Ectodermal cell (in vitro differentiated cells): ENCODE measurements around the gene SKIDA1.
A peak's percentile ranks its signal among the peaks of the same experiment; 100 is the strongest.

Experiments
- H3K27ac ChIP-seq: 2 replicates; pipeline ENCODE4 v1.7.0; 2013; ENCODE audit warnings: mild to moderate bottlenecking, low read depth, low read length; ENCODE audit not compliant: insufficient read depth, poor library complexity, severe bottlenecking
- H3K27me3 ChIP-seq: 2 replicates; pipeline ENCODE4 v1.7.0; 2013; ENCODE audit warnings: mild to moderate bottlenecking, low read length; ENCODE audit not compliant: insufficient read depth, control insufficient read depth, poor library complexity, severe bottlenecking
- H3K36me3 ChIP-seq: one replicate; pipeline ENCODE4 v1.7.0; 2013; ENCODE audit warnings: low read length; ENCODE audit not compliant: control insufficient read depth, insufficient read depth
- H3K4me1 ChIP-seq: one replicate; pipeline ENCODE4 v1.7.0; 2013; ENCODE audit warnings: low read length; ENCODE audit not compliant: control insufficient read depth, insufficient read depth
- H3K4me3 ChIP-seq: 2 replicates; pipeline ENCODE4 v1.7.0; 2013; ENCODE audit warnings: low read depth, low read length, control low read depth; ENCODE audit not compliant: insufficient read depth
- H3K9me3 ChIP-seq: 2 replicates; pipeline ENCODE4 v1.7.0; 2013; ENCODE audit warnings: mild to moderate bottlenecking, low read length, moderate library complexity; ENCODE audit not compliant: control insufficient read depth
- WGBS, 2 experiments: methylation state at CpG; one replicate each; pipeline ENCODE4 v1.1.7; 2013; ENCODE audit warnings: missing lambda C conversion rate in 2 of 2; 5-methylcytosine and 5-hydroxymethylcytosine counted together

SKIDA1 gene

GRCh38 chr10:21529032-21529910 is 3.8 kb upstream of the SKIDA1 start:
- Histone ChIP-seq H3K27ac (peak overlapping the region; percentile 71), H3K4me3 (peak overlapping the region; percentile 87), H3K36me3 (no peaks in the 10 kb centered on the region), H3K27me3 (no peaks in the 10 kb centered on the region), H3K9me3 (no peaks in the 10 kb centered on the region), H3K4me1 (peaks cover 6% of the 10 kb centered on the region)
- 27 to 31% methylated on average over 8 to 9 of the region's 9 CpGs for WGBS, 2 experiments

GRCh38 chr10:21528236-21529031 is 3.0 kb upstream of the SKIDA1 start:
- H3K36me3 ChIP-seq: no peaks in the 10 kb centered on the region
- WGBS, 2 experiments: 0% methylated on average over 4 of the region's 8 CpGs
- peak overlapping the region; percentile 87 for H3K4me3 ChIP-seq
- H3K27ac ChIP-seq: peak overlapping the region; percentile 99
- H3K27me3 ChIP-seq: no peaks in the 10 kb centered on the region
- H3K4me1 ChIP-seq: peaks cover 11% of the 10 kb centered on the region
- no peaks in the 10 kb centered on the region for H3K9me3 ChIP-seq

GRCh38 chr10:21527598-21528235 is 2.2 kb upstream of the SKIDA1 start:
- 2 to 4% methylated on average over 16 to 18 of the region's 18 CpGs for WGBS, 2 experiments
- H3K4me1 ChIP-seq: peaks cover 14% of the 10 kb centered on the region

GRCh38 chr10:21526860-21527597 is 1.5 kb upstream of the SKIDA1 start:
- no peaks in the 10 kb centered on the region for H3K27me3 ChIP-seq
- H3K4me3 ChIP-seq: peak overlapping the region; percentile 87
- peaks cover 16% of the 10 kb centered on the region for H3K4me1 ChIP-seq
- no peaks in the 10 kb centered on the region for H3K36me3 ChIP-seq
- H3K27ac ChIP-seq: peak overlapping the region; percentile 99
- 0 to 1% methylated on average over 67 to 68 of the region's 68 CpGs for WGBS, 2 experiments
- H3K9me3 ChIP-seq: no peaks in the 10 kb centered on the region

More at GRCh38 chr10:21527598-21528235, 2.2 kb upstream of the SKIDA1 start:
- peak overlapping the region; percentile 99 for H3K27ac ChIP-seq
- no peaks in the 10 kb centered on the region for H3K9me3 ChIP-seq
- H3K27me3 ChIP-seq: no peaks in the 10 kb centered on the region
- no peaks in the 10 kb centered on the region for H3K36me3 ChIP-seq
- peak overlapping the region; percentile 87 for H3K4me3 ChIP-seq

GRCh38 chr10:21526188-21526859 is 842 bp upstream of the SKIDA1 start:
- Histone ChIP-seq H3K4me3 (peak overlapping the region; percentile 87), H3K27me3 (no peaks in the 10 kb centered on the region), H3K9me3 (no peaks in the 10 kb centered on the region), H3K27ac (peak overlapping the region; percentile 99), H3K4me1 (peaks cover 23% of the 10 kb centered on the region), H3K36me3 (no peaks in the 10 kb centered on the region)
- 0% methylated on average over 56 of the region's 56 CpGs for WGBS, 2 experiments

- no peaks in the 10 kb centered on the region for H3K27me3 ChIP-seq
- H3K27ac ChIP-seq: peak overlapping the region; percentile 99
- peak overlapping the region; percentile 87 for H3K4me3 ChIP-seq
- H3K36me3 ChIP-seq: no peaks in the 10 kb centered on the region
- peaks cover 29% of the 10 kb centered on the region for H3K4me1 ChIP-seq
- WGBS, 2 experiments: 0 to 1% methylated on average over 21 to 22 of the region's 23 CpGs
- H3K9me3 ChIP-seq: no peaks in the 10 kb centered on the region
Measured at GRCh38 chr10:21524526-21525366, 736 bp downstream of the SKIDA1 start.

- H3K4me1 ChIP-seq: peaks cover 30% of the 10 kb centered on the region
Measured at GRCh38 chr10:21524131-21524525, 1.4 kb downstream of the SKIDA1 start.

GRCh38 chr10:21523557-21524008 is 1.9 kb downstream of the SKIDA1 start:
- no peaks in the 10 kb centered on the region for H3K27me3 ChIP-seq
- no peaks in the 10 kb centered on the region for H3K36me3 ChIP-seq
- peak overlapping the region; percentile 87 for H3K4me3 ChIP-seq
- peak overlapping the region; percentile 99 for H3K27ac ChIP-seq
- peaks cover 32% of the 10 kb centered on the region for H3K4me1 ChIP-seq
- 25 to 29% methylated on average over 3 of the region's 3 CpGs for WGBS, 2 experiments
- H3K9me3 ChIP-seq: no peaks in the 10 kb centered on the region

More at GRCh38 chr10:21524131-21524525, 1.4 kb downstream of the SKIDA1 start:
- peak overlapping the region; percentile 99 for H3K27ac ChIP-seq
- no peaks in the 10 kb centered on the region for H3K27me3 ChIP-seq
- H3K36me3 ChIP-seq: no peaks in the 10 kb centered on the region
- H3K9me3 ChIP-seq: no peaks in the 10 kb centered on the region
- 7 to 12% methylated on average over 3 to 7 of the region's 7 CpGs for WGBS, 2 experiments
- H3K4me3 ChIP-seq: peak overlapping the region; percentile 87
